Measurements from ENCODE around the gene IFT43. TPM values are rescaled to one million over a fixed set of nuclear protein-coding genes. Genes with fewer than 3 reads are reported as not detected.

IFT43 gene
- polyA plus RNA-seq, 1 of the 3 experiments (the other 2 are of a cell fraction): 78.8 TPM

DNA sequence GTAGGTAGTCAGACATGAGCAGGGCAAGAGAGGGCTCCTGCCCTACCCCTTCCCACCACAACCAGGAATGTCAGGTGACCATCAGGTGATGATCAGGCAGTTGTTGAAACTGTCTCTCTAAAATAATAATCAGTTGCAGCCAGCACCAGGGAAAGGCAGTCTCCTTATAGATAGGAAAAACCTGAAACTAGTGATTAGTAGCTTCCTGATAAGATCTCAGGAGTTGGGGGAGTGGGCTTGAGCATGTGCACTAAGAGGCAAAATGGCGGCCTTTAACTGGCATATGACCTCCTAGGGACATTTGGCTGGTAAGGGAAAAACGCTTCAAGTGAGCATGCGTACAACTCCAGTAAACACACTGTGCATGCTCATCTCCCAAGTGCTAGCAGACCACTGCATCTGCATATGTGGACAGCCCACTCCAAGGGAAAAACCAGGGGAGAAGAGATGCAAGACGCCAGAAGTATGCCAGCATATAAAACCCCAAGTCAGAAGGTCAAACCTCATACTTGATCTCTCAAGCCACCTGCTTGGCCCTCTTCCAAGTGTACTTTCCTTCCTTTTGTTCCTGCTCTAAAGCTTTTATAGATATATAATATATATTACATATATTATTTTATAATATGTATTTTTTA, 40.8 kb upstream of the IFT43 start:
- Histone ChIP-seq H3K9me3 (no peaks in the 10 kb centered on the region), H3K27me3 (ENCODE audit: insufficient read depth) (no peaks in the 10 kb centered on the region), H2AFZ (ENCODE audit: low read depth) (no peak overlapping the region), H3K36me3 (replicated peaks in 1 of 2; ENCODE audit: control insufficient read depth in 1 of 2, insufficient read depth in 2 of 2, low read length in 1 of 2) (peaks cover 0 to 6% of the 10 kb centered on the region in 2 experiments), H3K9ac (no peak overlapping the region), H3K4me1 (ENCODE audit: control insufficient read depth in 1 of 2, insufficient read depth in 2 of 2, low read depth in 1 of 2, low read length in 1 of 2) (peaks cover 3 to 4% of the 10 kb centered on the region in 2 experiments; a peak in 1 of 4 replicates), H3K9me2 (no peaks in the 10 kb centered on the region), H3K27ac (ENCODE audit: low read depth in 2 of 2, low read length in 1 of 2) (no peak overlapping the region), H3K79me2 (ENCODE audit: insufficient read depth) (no peaks in the 10 kb centered on the region), H4K20me1 (ENCODE audit: insufficient read depth) (no peaks in the 10 kb centered on the region), H3K4me2 (no peak overlapping the region), H3K4me3 (ENCODE audit: low read depth in 2 of 2, low read length in 1 of 2) (no peak overlapping the region), H3F3A (replicated peaks; ENCODE audit: insufficient read depth) (no peaks in the 10 kb centered on the region)
- POLR2A ChIA-PET: no interaction called here
- 98% methylated on average over 4 of the region's 4 CpGs for WGBS (ENCODE audit: low lambda C conversion rate)
- no peak for DNase-seq
- CTCF ChIA-PET: interaction anchor here (1.4 to 4.3 kb wide), 2 partner anchors 32 to 38 kb away, joined by 4 to 17 read pairs; no protein-coding TSS in a partner anchor
- TF ChIP-seq GATA2 (CRISPR knock-in tag; IDR thresholded peaks at IDR 0.05): no peak
- TF ChIP-seq YY1 (IDR thresholded peaks at IDR 0.05; ENCODE audit: low read depth): no peak
- TF ChIP-seq CTCF (IDR thresholded peaks at IDR 0.05): no peak
- no peak for TF ChIP-seq SIN3A (IDR thresholded peaks at IDR 0.05; ENCODE audit: borderline replicate concordance, low read depth, low read length)
- TF ChIP-seq RXRA (IDR thresholded peaks at IDR 0.05; ENCODE audit: borderline replicate concordance, low read depth): no peak
- TF ChIP-seq TAF1 (IDR thresholded peaks at IDR 0.05; ENCODE audit: borderline replicate concordance, low read depth, low read length): no peak
- TF ChIP-seq EZH2phosphoT487 (IDR thresholded peaks at IDR 0.05; ENCODE audit: borderline replicate concordance, low read depth): no peak
- TF ChIP-seq PBX3 (IDR thresholded peaks at IDR 0.05): no peak
- TF ChIP-seq TCF12 (IDR thresholded peaks at IDR 0.05): no peak
- no peak for TF ChIP-seq SMC3 (IDR thresholded peaks at IDR 0.05; ENCODE audit: low read depth, low read length)
- TF ChIP-seq, protein P1, sequence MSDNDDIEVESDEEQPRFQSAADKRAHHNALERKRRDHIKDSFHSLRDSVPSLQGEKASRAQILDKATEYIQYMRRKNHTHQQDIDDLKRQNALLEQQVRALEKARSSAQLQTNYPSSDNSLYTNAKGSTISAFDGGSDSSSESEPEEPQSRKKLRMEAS (IDR thresholded peaks at IDR 0.05; ENCODE audit: low read depth): no peak
- no peak for TF ChIP-seq USF1 (IDR thresholded peaks at IDR 0.05; ENCODE audit: borderline replicate concordance, low read depth)
- no peak for TF ChIP-seq FOXM1 (IDR thresholded peaks at IDR 0.05; ENCODE audit: low read depth)
- no peak for TF ChIP-seq NRF1 (IDR thresholded peaks at IDR 0.05; ENCODE audit: low read depth, low read length)
- TF ChIP-seq, protein P2, sequence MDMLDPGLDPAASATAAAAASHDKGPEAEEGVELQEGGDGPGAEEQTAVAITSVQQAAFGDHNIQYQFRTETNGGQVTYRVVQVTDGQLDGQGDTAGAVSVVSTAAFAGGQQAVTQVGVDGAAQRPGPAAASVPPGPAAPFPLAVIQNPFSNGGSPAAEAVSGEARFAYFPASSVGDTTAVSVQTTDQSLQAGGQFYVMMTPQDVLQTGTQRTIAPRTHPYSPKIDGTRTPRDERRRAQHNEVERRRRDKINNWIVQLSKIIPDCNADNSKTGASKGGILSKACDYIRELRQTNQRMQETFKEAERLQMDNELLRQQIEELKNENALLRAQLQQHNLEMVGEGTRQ (IDR thresholded peaks at IDR 0.05; ENCODE audit: borderline replicate concordance, low read depth, low read length): no peak
- no peak for TF ChIP-seq IRF3 (IDR thresholded peaks at IDR 0.05; ENCODE audit: low read depth, low read length)
- TF ChIP-seq JUND (IDR thresholded peaks at IDR 0.05): no peak
- no peak for TF ChIP-seq RFX5 (IDR thresholded peaks at IDR 0.05; ENCODE audit: low read length)

All from SK-N-SH (cell line).